Measurements from ENCODE around the gene PRDX2. TPM values are rescaled to one million over a fixed set of nuclear protein-coding genes. Genes with fewer than 3 reads are reported as not detected.

The PRDX2 gene
- polyA plus RNA-seq, 2 donors = 157 to 323 TPM

- Histone ChIP-seq H3K27me3 (ENCODE audit: control insufficient read depth in 1 of 2, insufficient read depth in 2 of 2, low read length in 2 of 2) (no peaks in the 10 kb centered on the region), H3K36me3 (ENCODE audit: control insufficient read depth in 2 of 2, insufficient read depth in 2 of 2, low read length in 1 of 2) (no peaks in the 10 kb centered on the region), H3K4me3 (ENCODE audit: low read depth in 1 of 2, low read length in 2 of 2) (peak overlapping the region; percentile 46 to 57), H3K27ac (ENCODE audit: low read depth in 2 of 2, low read length in 1 of 2) (peak overlapping the region; percentile 92 to 99), H3K9me3 (ENCODE audit: control insufficient read depth in 2 of 2, insufficient read depth in 1 of 2, low read depth in 1 of 2, low read length in 1 of 2) (no peaks in the 10 kb centered on the region), H3K4me1 (ENCODE audit: control insufficient read depth in 2 of 2, insufficient read depth in 2 of 2, low read length in 1 of 2) (peaks cover 7 to 34% of the 10 kb centered on the region in 2 donors)
- WGBS, 2 donors = 1% methylated on average over 66 to 88 of the region's 88 CpGs
These were observed 18.9 kb downstream of the PRDX2 start for GRCh38 chr19:12782424-12783290.

- no peaks in the 10 kb centered on the region for H3K9me3 ChIP-seq (ENCODE audit: control insufficient read depth in 2 of 2, insufficient read depth in 1 of 2, low read depth in 1 of 2, low read length in 1 of 2)
- 2% methylated on average over 12 of the region's 12 CpGs for WGBS, 2 donors
- H3K27me3 ChIP-seq (ENCODE audit: control insufficient read depth in 1 of 2, insufficient read depth in 2 of 2, low read length in 2 of 2) = no peaks in the 10 kb centered on the region
- no peaks in the 10 kb centered on the region for H3K36me3 ChIP-seq (ENCODE audit: control insufficient read depth in 2 of 2, insufficient read depth in 2 of 2, low read length in 1 of 2)
- peaks cover 7 to 34% of the 10 kb centered on the region in 2 donors for H3K4me1 ChIP-seq (ENCODE audit: control insufficient read depth in 2 of 2, insufficient read depth in 2 of 2, low read length in 1 of 2)
- peak overlapping the region; percentile 46 to 57 for H3K4me3 ChIP-seq (ENCODE audit: low read depth in 1 of 2, low read length in 2 of 2)
- peak overlapping the region; percentile 92 to 99 for H3K27ac ChIP-seq (ENCODE audit: low read depth in 2 of 2, low read length in 1 of 2)
These were observed 19.5 kb downstream of the PRDX2 start for GRCh38 chr19:12782174-12782423.

- no peaks in the 10 kb centered on the region for H3K27me3 ChIP-seq (ENCODE audit: control insufficient read depth in 1 of 2, insufficient read depth in 2 of 2, low read length in 2 of 2)
- no peaks in the 10 kb centered on the region for H3K9me3 ChIP-seq (ENCODE audit: control insufficient read depth in 2 of 2, insufficient read depth in 1 of 2, low read depth in 1 of 2, low read length in 1 of 2)
- peak overlapping the region; percentile 63 to 66 for H3K4me3 ChIP-seq (ENCODE audit: low read depth in 1 of 2, low read length in 2 of 2)
- H3K4me1 ChIP-seq (ENCODE audit: control insufficient read depth in 2 of 2, insufficient read depth in 2 of 2, low read length in 1 of 2) = peaks cover 7 to 24% of the 10 kb centered on the region in 2 donors
- peak overlapping the region; percentile 96 to 99 for H3K27ac ChIP-seq (ENCODE audit: low read depth in 2 of 2, low read length in 1 of 2)
- WGBS, 2 donors = 53 to 63% methylated on average over 15 of the region's 15 CpGs
- H3K36me3 ChIP-seq (ENCODE audit: control insufficient read depth in 2 of 2, insufficient read depth in 2 of 2, low read length in 1 of 2) = peaks cover 0 to 2% of the 10 kb centered on the region in 2 donors
These were observed 22.2 kb downstream of the PRDX2 start for GRCh38 chr19:12779162-12779993.

GRCh38 chr19:12778905-12779161 is 22.8 kb downstream of the PRDX2 start:
- peak overlapping the region; percentile 63 to 66 for H3K4me3 ChIP-seq (ENCODE audit: low read depth in 1 of 2, low read length in 2 of 2)
- H3K27me3 ChIP-seq (ENCODE audit: control insufficient read depth in 1 of 2, insufficient read depth in 2 of 2, low read length in 2 of 2) = no peaks in the 10 kb centered on the region
- peaks cover 0 to 4% of the 10 kb centered on the region in 2 donors for H3K36me3 ChIP-seq (ENCODE audit: control insufficient read depth in 2 of 2, insufficient read depth in 2 of 2, low read length in 1 of 2)
- peak overlapping the region; percentile 96 to 99 for H3K27ac ChIP-seq (ENCODE audit: low read depth in 2 of 2, low read length in 1 of 2)
- H3K9me3 ChIP-seq (ENCODE audit: control insufficient read depth in 2 of 2, insufficient read depth in 1 of 2, low read depth in 1 of 2, low read length in 1 of 2) = no peaks in the 10 kb centered on the region
- peaks cover 7 to 22% of the 10 kb centered on the region in 2 donors for H3K4me1 ChIP-seq (ENCODE audit: control insufficient read depth in 2 of 2, insufficient read depth in 2 of 2, low read length in 1 of 2)
- 18 to 51% methylated on average over 6 of the region's 6 CpGs for WGBS, 2 donors

GRCh38 chr19:12778017-12778904 is 23.3 kb downstream of the PRDX2 start:
- peak overlapping the region; percentile 96 to 99 for H3K27ac ChIP-seq (ENCODE audit: low read depth in 2 of 2, low read length in 1 of 2)
- peaks cover 5 to 17% of the 10 kb centered on the region in 2 donors for H3K4me1 ChIP-seq (ENCODE audit: control insufficient read depth in 2 of 2, insufficient read depth in 2 of 2, low read length in 1 of 2)
- peak overlapping the region; percentile 63 to 66 for H3K4me3 ChIP-seq (ENCODE audit: low read depth in 1 of 2, low read length in 2 of 2)
- 1 to 2% methylated on average over 42 to 44 of the region's 44 CpGs for WGBS, 2 donors
- H3K9me3 ChIP-seq (ENCODE audit: control insufficient read depth in 2 of 2, insufficient read depth in 1 of 2, low read depth in 1 of 2, low read length in 1 of 2) = no peaks in the 10 kb centered on the region
- no peaks in the 10 kb centered on the region for H3K27me3 ChIP-seq (ENCODE audit: control insufficient read depth in 1 of 2, insufficient read depth in 2 of 2, low read length in 2 of 2)
- H3K36me3 ChIP-seq (ENCODE audit: control insufficient read depth in 2 of 2, insufficient read depth in 2 of 2, low read length in 1 of 2) = peaks cover 0 to 4% of the 10 kb centered on the region in 2 donors

- H3K27ac ChIP-seq (ENCODE audit: low read depth in 2 of 2, low read length in 1 of 2) = peak overlapping the region; percentile 96 to 99
- H3K27me3 ChIP-seq (ENCODE audit: control insufficient read depth in 1 of 2, insufficient read depth in 2 of 2, low read length in 2 of 2) = no peaks in the 10 kb centered on the region
- WGBS, 2 donors = 5 to 8% methylated on average over 43 of the region's 43 CpGs
- no peaks in the 10 kb centered on the region for H3K9me3 ChIP-seq (ENCODE audit: control insufficient read depth in 2 of 2, insufficient read depth in 1 of 2, low read depth in 1 of 2, low read length in 1 of 2)
- H3K4me1 ChIP-seq (ENCODE audit: control insufficient read depth in 2 of 2, insufficient read depth in 2 of 2, low read length in 1 of 2) = peaks cover 0 to 17% of the 10 kb centered on the region in 2 donors
- peaks cover 0 to 4% of the 10 kb centered on the region in 2 donors for H3K36me3 ChIP-seq (ENCODE audit: control insufficient read depth in 2 of 2, insufficient read depth in 2 of 2, low read length in 1 of 2)
- peak overlapping the region; percentile 63 to 66 for H3K4me3 ChIP-seq (ENCODE audit: low read depth in 1 of 2, low read length in 2 of 2)
These were observed 24.2 kb downstream of the PRDX2 start for GRCh38 chr19:12777217-12778016.

- Histone ChIP-seq H3K4me1 (ENCODE audit: control insufficient read depth in 2 of 2, insufficient read depth in 2 of 2, low read length in 1 of 2) (peaks cover 0 to 17% of the 10 kb centered on the region in 2 donors), H3K27ac (ENCODE audit: low read depth in 2 of 2, low read length in 1 of 2) (peak within 1 kb of the TSS; percentile 96 to 98), H3K4me3 (ENCODE audit: low read depth in 1 of 2, low read length in 2 of 2) (peak within 1 kb of the TSS; percentile 68 to 77), H3K27me3 (ENCODE audit: control insufficient read depth in 1 of 2, insufficient read depth in 2 of 2, low read length in 2 of 2) (no peaks in the 10 kb centered on the region), H3K36me3 (ENCODE audit: control insufficient read depth in 2 of 2, insufficient read depth in 2 of 2, low read length in 1 of 2) (peaks cover 5 to 19% of the 10 kb centered on the region in 2 donors), H3K9me3 (ENCODE audit: control insufficient read depth in 2 of 2, insufficient read depth in 1 of 2, low read depth in 1 of 2, low read length in 1 of 2) (no peaks in the 10 kb centered on the region)
- WGBS, 2 donors = 13 to 14% methylated on average over 58 of the region's 58 CpGs
These were observed 26.7 kb downstream of the PRDX2 start, which contains the start of gene HOOK2 for GRCh38 chr19:12774588-12775555. Gene HOOK2 (minus strand): TSS chr19:12775552. CDS start chr19:12775449, 103 bp downstream.

- no peak overlapping the region for H3K27ac ChIP-seq (ENCODE audit: low read depth in 2 of 2, low read length in 1 of 2)
These were observed 28.0 kb downstream of the PRDX2 start for GRCh38 chr19:12773571-12773970.

More at GRCh38 chr19:12773571-12773970, 28.0 kb downstream of the PRDX2 start:
- Histone ChIP-seq H3K4me3 (ENCODE audit: low read depth in 1 of 2, low read length in 2 of 2) (no peak overlapping the region), H3K9me3 (ENCODE audit: control insufficient read depth in 2 of 2, insufficient read depth in 1 of 2, low read depth in 1 of 2, low read length in 1 of 2) (no peaks in the 10 kb centered on the region), H3K27me3 (ENCODE audit: control insufficient read depth in 1 of 2, insufficient read depth in 2 of 2, low read length in 2 of 2) (no peaks in the 10 kb centered on the region), H3K36me3 (ENCODE audit: control insufficient read depth in 2 of 2, insufficient read depth in 2 of 2, low read length in 1 of 2) (peaks cover 5 to 26% of the 10 kb centered on the region in 2 donors), H3K4me1 (ENCODE audit: control insufficient read depth in 2 of 2, insufficient read depth in 2 of 2, low read length in 1 of 2) (peaks cover 0 to 10% of the 10 kb centered on the region in 2 donors)
- WGBS, 2 donors = 84 to 90% methylated on average over 2 of the region's 2 CpGs
